DOHH2 (cell line): ENCODE data around the gene IMMT.

Source experiments
- H3F3A ChIP-seq: fragments of 200-600 bp; sonication (generic), shearing (Covaris generic); 2 replicates; pipeline ENCODE4 v1.6.0; 2016; ENCODE audit warnings: antibody characterized with exemption, mild to moderate bottlenecking; ENCODE audit not compliant: control insufficient read depth, insufficient read depth
- H3K27ac ChIP-seq: fragments of 200-600 bp; sonication (generic); 2 replicates; pipeline ENCODE4 v1.5.1; 2014; ENCODE audit warnings: low read depth, mild to moderate bottlenecking, low read length, moderate library complexity
- H3K27me3 ChIP-seq: fragments of 200-600 bp; sonication (generic); 2 replicates; pipeline ENCODE4 v1.6.1; 2014; ENCODE audit warnings: mild to moderate bottlenecking, low read length, mixed read lengths; ENCODE audit not compliant: control insufficient read depth
- H3K36me3 ChIP-seq: fragments of 200-600 bp; sonication (generic); 2 replicates; pipeline ENCODE4 v1.6.1; 2014; ENCODE audit warnings: mild to moderate bottlenecking, low read length, moderate library complexity, mixed read lengths; ENCODE audit not compliant: control insufficient read depth
- H3K4me1 ChIP-seq: fragments of 200-600 bp; sonication (generic); 2 replicates; pipeline ENCODE4 v1.6.1; 2014; ENCODE audit warnings: mild to moderate bottlenecking, low read length, mixed read lengths; ENCODE audit not compliant: control insufficient read depth
- H3K4me2 ChIP-seq: fragments of 200-600 bp; sonication (generic); 2 replicates; pipeline ENCODE4 v1.6.0; 2014; ENCODE audit warnings: mild to moderate bottlenecking, low read length, moderate library complexity
- H3K4me3 ChIP-seq: fragments of 200-600 bp; sonication (generic); 2 replicates; pipeline ENCODE4 v1.5.1; 2014; ENCODE audit warnings: mild to moderate bottlenecking, low read length, mixed read lengths
- H3K79me2 ChIP-seq: fragments of 200-600 bp; sonication (generic); 2 replicates; pipeline ENCODE4 v1.6.1; 2014; ENCODE audit warnings: mild to moderate bottlenecking, low read length, mixed read lengths; ENCODE audit not compliant: control insufficient read depth
- H3K9me2 ChIP-seq: fragments of 200-600 bp; sonication (generic); replicated peaks from 2 replicates; pipeline ENCODE4 v1.6.1; 2014; ENCODE audit warnings: mild to moderate bottlenecking, low read length, mixed read lengths; ENCODE audit not compliant: control insufficient read depth
- H3K9me3 ChIP-seq: fragments of 200-600 bp; sonication (generic); 2 replicates; pipeline ENCODE4 v1.6.1; 2014; ENCODE audit warnings: antibody characterized with exemption, low read length, mixed read lengths; ENCODE audit not compliant: control insufficient read depth, insufficient read depth
- H4K20me1 ChIP-seq: fragments of 200-600 bp; sonication (generic); 2 replicates; pipeline ENCODE4 v1.6.0; 2014; ENCODE audit warnings: low read depth, mild to moderate bottlenecking, antibody characterized with exemption, low read length, moderate library complexity; ENCODE audit not compliant: control insufficient read depth, insufficient read depth
- CTCF ChIP-seq: fragments of 200-600 bp; sonication (generic); IDR thresholded peaks from one replicate; pipeline ENCODE4 v1.5.1; 2014; ENCODE audit warnings: antibody characterized with exemption, mild to moderate bottlenecking, low read depth, low read length; ENCODE audit not compliant: poor library complexity, severe bottlenecking
- EZH2phosphoT487 ChIP-seq: fragments of 200-600 bp; sonication (generic); IDR thresholded peaks from 2 replicates; pipeline ENCODE4 v1.6.1; 2017; ENCODE audit warnings: borderline replicate concordance, mild to moderate bottlenecking, antibody characterized with exemption, low read length, moderate library complexity, mixed read lengths

The IMMT gene

GRCh38 chr2:86138736-86139625 lies 56.3 kb downstream of the IMMT start:
- H3K4me3 ChIP-seq = no peak overlapping the region
- peaks cover 5% of the 10 kb centered on the region; the same call in 1 of the 2 replicates for H4K20me1 ChIP-seq
- H3F3A ChIP-seq = peaks cover 36% of the 10 kb centered on the region
- TF ChIP-seq CTCF (no peak), EZH2phosphoT487 (no peak)
- H3K4me1 ChIP-seq = no peaks in the 10 kb centered on the region
- no peaks in the 10 kb centered on the region for H3K79me2 ChIP-seq
- no peak overlapping the region for H3K27ac ChIP-seq
- peaks cover 95% of the 10 kb centered on the region for H3K36me3 ChIP-seq
- no peaks in the 10 kb centered on the region for H3K27me3 ChIP-seq
- H3K9me3 ChIP-seq = no peaks in the 10 kb centered on the region
- no peaks in the 10 kb centered on the region for H3K9me2 ChIP-seq
- no peak overlapping the region for H3K4me2 ChIP-seq

GRCh38 chr2:86136141-86136540 lies 59.1 kb downstream of the IMMT start:
- H4K20me1 ChIP-seq = peaks cover 5% of the 10 kb centered on the region; the same call in 1 of the 2 replicates
- no peak overlapping the region for H3K4me3 ChIP-seq
- no peaks in the 10 kb centered on the region for H3K9me2 ChIP-seq
- peaks cover 100% of the 10 kb centered on the region for H3K36me3 ChIP-seq
- H3K27ac ChIP-seq = no peak overlapping the region
- no peaks in the 10 kb centered on the region for H3K79me2 ChIP-seq
- H3K27me3 ChIP-seq = no peaks in the 10 kb centered on the region
- H3K9me3 ChIP-seq = no peaks in the 10 kb centered on the region
- peaks cover 16% of the 10 kb centered on the region for H3F3A ChIP-seq
- no peaks in the 10 kb centered on the region for H3K4me1 ChIP-seq
- no peak overlapping the region for H3K4me2 ChIP-seq
- TF ChIP-seq EZH2phosphoT487 (no peak), CTCF (no peak)

GRCh38 chr2:86135653-86136052 lies 59.6 kb downstream of the IMMT start:
- Histone ChIP-seq H3K79me2 (no peaks in the 10 kb centered on the region), H3K4me1 (no peaks in the 10 kb centered on the region), H3F3A (peaks cover 11% of the 10 kb centered on the region; the same call in 1 of the 2 replicates), H3K9me2 (no peaks in the 10 kb centered on the region), H3K9me3 (no peaks in the 10 kb centered on the region), H3K4me2 (no peak overlapping the region), H3K36me3 (peaks cover 100% of the 10 kb centered on the region), H3K4me3 (no peak overlapping the region), H4K20me1 (peaks cover 5% of the 10 kb centered on the region; the same call in 1 of the 2 replicates), H3K27me3 (no peaks in the 10 kb centered on the region), H3K27ac (no peak overlapping the region)
- TF ChIP-seq EZH2phosphoT487 = no peak
- TF ChIP-seq CTCF = no peak
